ENCODE results near the gene OLFM1. TPM values are rescaled to one million over a fixed set of nuclear protein-coding genes. Genes with fewer than 3 reads are reported as not detected.
"Not testable (repeated sequence)": the region's sequence is repeated elsewhere in the genome, so short reads cannot be mapped to it uniquely, and the experiment has no call there.

OLFM1 gene
- polyA plus RNA-seq, 1 experiment = 1.5 TPM

DNA sequence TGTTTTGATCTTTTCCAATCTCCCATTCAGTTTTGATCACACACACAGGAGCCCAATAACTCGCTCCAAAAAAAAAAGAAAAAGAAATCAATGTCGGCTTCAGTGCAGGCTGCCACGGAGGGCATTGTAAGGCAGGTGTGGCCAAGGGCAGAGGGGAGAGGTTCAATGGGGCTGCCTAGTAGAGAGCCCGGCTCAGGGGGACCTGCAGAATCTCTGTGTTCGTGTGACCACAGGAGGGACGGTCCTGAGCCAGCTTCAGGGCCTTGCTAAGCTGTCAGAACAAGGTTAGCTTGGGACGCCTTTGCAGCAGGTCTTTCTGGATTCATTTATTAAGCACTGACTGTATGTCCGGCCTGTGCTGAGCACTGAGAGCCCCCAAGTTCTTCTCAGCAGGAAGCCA is 22.2 kb downstream of the OLFM1 start:
- peaks cover 1% of the 10 kb centered on the region; the same call in 1 of the 2 replicates for H3K27me3 ChIP-seq (ENCODE audit: control insufficient read depth, insufficient read depth, low read length)
- ChIA-PET POLR2A (no interaction called here), CTCF (no interaction called here)
- no peak for DNase-seq (ENCODE audit: low read depth)
- H3K4me3 ChIP-seq (ENCODE audit: low read depth, low read length) = no peak overlapping the region
- H3K36me3 ChIP-seq (ENCODE audit: control insufficient read depth, insufficient read depth, low read length) = no peaks in the 10 kb centered on the region
- TF ChIP-seq, protein P1, sequence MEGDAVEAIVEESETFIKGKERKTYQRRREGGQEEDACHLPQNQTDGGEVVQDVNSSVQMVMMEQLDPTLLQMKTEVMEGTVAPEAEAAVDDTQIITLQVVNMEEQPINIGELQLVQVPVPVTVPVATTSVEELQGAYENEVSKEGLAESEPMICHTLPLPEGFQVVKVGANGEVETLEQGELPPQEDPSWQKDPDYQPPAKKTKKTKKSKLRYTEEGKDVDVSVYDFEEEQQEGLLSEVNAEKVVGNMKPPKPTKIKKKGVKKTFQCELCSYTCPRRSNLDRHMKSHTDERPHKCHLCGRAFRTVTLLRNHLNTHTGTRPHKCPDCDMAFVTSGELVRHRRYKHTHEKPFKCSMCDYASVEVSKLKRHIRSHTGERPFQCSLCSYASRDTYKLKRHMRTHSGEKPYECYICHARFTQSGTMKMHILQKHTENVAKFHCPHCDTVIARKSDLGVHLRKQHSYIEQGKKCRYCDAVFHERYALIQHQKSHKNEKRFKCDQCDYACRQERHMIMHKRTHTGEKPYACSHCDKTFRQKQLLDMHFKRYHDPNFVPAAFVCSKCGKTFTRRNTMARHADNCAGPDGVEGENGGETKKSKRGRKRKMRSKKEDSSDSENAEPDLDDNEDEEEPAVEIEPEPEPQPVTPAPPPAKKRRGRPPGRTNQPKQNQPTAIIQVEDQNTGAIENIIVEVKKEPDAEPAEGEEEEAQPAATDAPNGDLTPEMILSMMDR (IDR thresholded peaks at IDR 0.05; ENCODE audit: insufficient read depth, low read depth, low read length) = no peak

DNA sequence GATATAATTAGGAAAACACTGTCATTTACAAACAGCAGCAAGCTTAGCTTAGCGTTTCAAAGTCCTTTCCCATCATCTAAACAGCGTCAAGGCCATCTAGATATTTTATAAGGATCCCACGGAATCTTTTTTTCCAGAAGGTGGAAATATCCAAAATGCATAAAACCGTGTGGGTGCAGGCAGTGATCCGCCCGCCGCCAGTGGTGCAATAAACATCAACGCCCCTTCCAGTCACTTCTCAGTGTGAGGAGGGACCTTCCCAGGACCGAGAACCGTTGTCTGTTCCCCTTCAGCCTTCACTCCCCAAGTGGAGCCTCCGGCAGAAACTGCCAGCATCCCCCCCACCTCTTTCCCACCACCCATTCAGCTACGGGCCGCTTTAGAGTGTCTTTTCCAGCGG is 22.9 kb downstream of the OLFM1 start:
- H3K27me3 ChIP-seq (ENCODE audit: control insufficient read depth, insufficient read depth, low read length) = peaks cover 1% of the 10 kb centered on the region; the same call in 1 of the 2 replicates
- POLR2A ChIA-PET = no interaction called here
- H3K4me3 ChIP-seq (ENCODE audit: low read depth, low read length) = no peak overlapping the region
- CTCF ChIA-PET = no interaction called here
- no peaks in the 10 kb centered on the region for H3K36me3 ChIP-seq (ENCODE audit: control insufficient read depth, insufficient read depth, low read length)
- no peak for DNase-seq (ENCODE audit: low read depth)
- TF ChIP-seq, protein P1 (IDR thresholded peaks at IDR 0.05; ENCODE audit: insufficient read depth, low read depth, low read length) = no peak

- H3K27me3 ChIP-seq (ENCODE audit: control insufficient read depth, insufficient read depth, low read length); H3K36me3 ChIP-seq (ENCODE audit: control insufficient read depth, insufficient read depth, low read length); H3K4me3 ChIP-seq (ENCODE audit: low read depth, low read length); CTCF ChIA-PET; POLR2A ChIA-PET; DNase-seq (ENCODE audit: low read depth): not testable (repeated sequence)
These were observed 24.1 kb downstream of the OLFM1 start for GRCh38 chr9:135111600-135111999.

DNA sequence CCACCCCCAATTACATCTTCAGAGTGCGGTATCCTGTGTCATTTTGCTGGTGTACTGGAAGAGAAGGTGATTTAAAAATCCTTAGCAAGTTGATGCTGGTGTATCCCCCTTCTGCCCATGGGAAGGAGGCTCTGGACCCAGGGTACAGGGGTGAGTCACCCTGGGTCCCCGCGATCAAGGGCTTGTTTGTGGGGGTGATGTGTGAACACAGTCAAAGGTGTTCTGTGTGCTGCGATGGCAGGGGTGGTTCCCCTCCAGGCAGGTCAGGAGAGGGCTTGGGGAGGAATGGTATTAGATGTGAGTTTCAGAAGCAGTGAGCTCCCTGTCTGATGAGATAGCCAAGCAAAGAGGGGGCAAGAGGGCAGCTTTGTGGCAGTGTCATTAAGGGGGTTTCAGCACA is 28.9 kb downstream of the OLFM1 start:
- TF ChIP-seq, protein P1 (IDR thresholded peaks at IDR 0.05; ENCODE audit: insufficient read depth, low read depth, low read length) = no peak
- Histone ChIP-seq H3K4me3 (ENCODE audit: low read depth, low read length) (no peak overlapping the region), H3K36me3 (ENCODE audit: control insufficient read depth, insufficient read depth, low read length) (no peaks in the 10 kb centered on the region), H3K27me3 (ENCODE audit: control insufficient read depth, insufficient read depth, low read length) (no peaks in the 10 kb centered on the region)
- DNase-seq (ENCODE audit: low read depth) = no peak
- POLR2A ChIA-PET = no interaction called here
- CTCF ChIA-PET = no interaction called here

- H3K27me3 ChIP-seq (ENCODE audit: control insufficient read depth, insufficient read depth, low read length) = no peaks in the 10 kb centered on the region
- no peaks in the 10 kb centered on the region for H3K36me3 ChIP-seq (ENCODE audit: control insufficient read depth, insufficient read depth, low read length)
- CTCF ChIA-PET = no interaction called here
- no peak for DNase-seq (ENCODE audit: low read depth)
- POLR2A ChIA-PET = no interaction called here
- TF ChIP-seq, protein P1 (IDR thresholded peaks at IDR 0.05; ENCODE audit: insufficient read depth, low read depth, low read length) = no peak
- H3K4me3 ChIP-seq (ENCODE audit: low read depth, low read length) = no peak overlapping the region
These were observed 29.4 kb downstream of the OLFM1 start for GRCh38 chr9:135116881-135117280.

- POLR2A ChIA-PET = interaction anchor here (0.6 kb wide), 1 partner anchor 35 kb away, joined by 3 read pairs; no protein-coding TSS in a partner anchor
These were observed 29.8 kb downstream of the OLFM1 start for GRCh38 chr9:135117281-135117680.

More at GRCh38 chr9:135117281-135117680, 29.8 kb downstream of the OLFM1 start:
- DNase-seq (ENCODE audit: low read depth) = no peak
- H3K4me3 ChIP-seq (ENCODE audit: low read depth, low read length) = no peak overlapping the region
- TF ChIP-seq, protein P1 (IDR thresholded peaks at IDR 0.05; ENCODE audit: insufficient read depth, low read depth, low read length) = no peak
- H3K36me3 ChIP-seq (ENCODE audit: control insufficient read depth, insufficient read depth, low read length) = no peaks in the 10 kb centered on the region
- CTCF ChIA-PET = no interaction called here
- H3K27me3 ChIP-seq (ENCODE audit: control insufficient read depth, insufficient read depth, low read length) = no peaks in the 10 kb centered on the region
